H7 (cell line): ENCODE results near the gene NVL. TPM values are rescaled to one million over a fixed set of nuclear protein-coding genes. Genes with fewer than 3 reads are reported as not detected.
A peak's percentile ranks its signal among the peaks of the same experiment; 100 is the strongest.
"Not testable (repeated sequence)": the region's sequence is repeated elsewhere in the genome, so short reads cannot be mapped to it uniquely, and the experiment has no call there.

Experiments
- DNase-seq: peaks from one replicate; pipeline ENCODE4 v3.0.0; 2012
- H3K27me3 ChIP-seq: 2 replicates; pipeline ENCODE4 v1.6.0; 2011; ENCODE audit warnings: mild to moderate bottlenecking, low read length; ENCODE audit not compliant: control insufficient read depth, insufficient read depth
- H3K36me3 ChIP-seq: replicated peaks from 2 replicates; pipeline ENCODE4 v1.5.1; 2011; ENCODE audit warnings: low read length; ENCODE audit not compliant: control insufficient read depth, insufficient read depth
- H3K4me3 ChIP-seq: 2 replicates; pipeline ENCODE4 v1.5.1; 2011; ENCODE audit warnings: low read depth, mild to moderate bottlenecking, control low read depth, low read length, moderate library complexity; ENCODE audit not compliant: insufficient read depth
- total RNA-seq: library from RNA; depleted of rRNA; stranded (reverse); fragments of >200 nt; shearing (Covaris generic); gene quantifications from 2 replicates; pipeline ENCODE4 v1.2.3, GENCODE V29; 2014

The NVL gene
- total RNA-seq, 1 experiment from 2014 or later = 49.3 TPM

DNA sequence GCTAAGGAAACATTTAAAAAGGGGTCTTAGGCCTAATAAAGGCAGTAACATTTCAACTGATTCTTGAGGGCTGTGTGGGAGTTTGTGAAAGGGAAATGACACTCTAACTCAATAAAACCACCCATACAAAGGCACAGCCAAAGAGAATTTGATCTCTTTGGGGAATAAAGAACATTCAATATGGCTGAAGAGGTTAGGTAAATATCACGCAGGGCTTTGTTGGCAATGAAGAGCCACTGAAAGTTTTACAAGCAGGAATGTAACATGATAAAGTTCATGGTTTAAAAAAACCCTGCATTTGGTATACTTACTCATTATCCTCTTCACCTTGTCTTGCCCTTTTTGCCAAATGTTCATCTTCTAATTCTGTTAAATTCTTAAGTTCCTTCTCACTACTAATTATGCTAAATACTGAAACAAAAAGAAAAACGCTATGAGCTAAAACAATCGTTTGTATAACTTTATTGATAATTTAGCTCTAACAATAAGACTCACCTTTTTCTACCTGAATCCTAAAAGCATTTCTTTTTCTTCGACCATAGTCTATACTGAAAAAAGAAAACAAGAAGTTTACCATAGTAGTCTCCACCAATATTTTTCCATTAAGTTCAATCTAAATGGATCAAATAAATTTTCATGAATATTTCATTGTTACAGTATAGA, 12.5 kb downstream of the NVL start:
- Histone ChIP-seq H3K36me3 (no peaks in the 10 kb centered on the region; the same call in none of the 2 replicates), H3K27me3 (no peaks in the 10 kb centered on the region), H3K4me3 (no peak overlapping the region)
- DNase-seq = no peak

DNA sequence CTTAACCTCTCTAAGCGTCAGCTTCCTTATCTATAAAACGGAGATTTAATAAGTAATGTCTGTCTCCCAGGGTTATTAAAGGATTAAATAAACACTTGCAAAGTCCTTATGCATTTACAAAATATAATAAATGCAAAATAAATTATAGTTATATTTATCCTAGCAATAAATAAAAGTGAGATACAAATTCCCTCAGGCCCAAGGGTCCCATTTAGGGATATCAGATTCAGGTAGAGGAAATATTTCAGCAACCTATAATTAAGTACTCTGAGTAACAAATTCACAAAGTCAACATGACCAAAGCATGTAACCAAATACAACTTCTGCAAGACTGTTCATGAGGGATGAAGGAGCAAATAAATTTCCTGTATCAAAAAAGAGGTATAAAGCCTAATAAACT, 17.9 kb downstream of the NVL start:
- Histone ChIP-seq H3K27me3 (no peaks in the 10 kb centered on the region), H3K36me3 (peaks cover 5% of the 10 kb centered on the region), H3K4me3 (no peak overlapping the region)
- DNase-seq = no peak

- not testable (repeated sequence) for DNase-seq, H3K4me3 ChIP-seq, H3K27me3 ChIP-seq, H3K36me3 ChIP-seq
Observed at GRCh38 chr1:224311503-224311902, 18.5 kb downstream of the NVL start.

DNA sequence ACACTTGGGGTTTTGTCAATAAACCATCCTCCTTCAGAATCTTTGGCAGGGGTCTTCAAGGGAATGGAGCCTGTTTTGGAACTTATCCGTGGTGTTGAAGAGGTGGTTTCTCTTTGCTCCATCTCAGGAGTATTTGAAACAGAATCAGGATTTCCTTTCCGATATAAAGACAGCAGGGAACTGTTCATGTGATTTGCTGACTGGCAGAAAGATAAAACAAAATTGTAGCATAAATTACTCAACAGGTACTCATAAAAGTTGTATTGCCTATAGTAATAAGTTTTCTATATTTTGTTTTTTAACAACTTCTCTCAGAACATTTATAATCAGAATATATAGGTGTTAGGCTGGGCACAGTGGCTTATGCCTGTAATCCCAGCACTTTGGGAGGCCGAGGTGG, 21.9 kb downstream of the NVL start:
- Histone ChIP-seq H3K4me3 (no peak overlapping the region), H3K36me3 (peaks cover 16% of the 10 kb centered on the region), H3K27me3 (no peaks in the 10 kb centered on the region)
- no peak for DNase-seq

DNA sequence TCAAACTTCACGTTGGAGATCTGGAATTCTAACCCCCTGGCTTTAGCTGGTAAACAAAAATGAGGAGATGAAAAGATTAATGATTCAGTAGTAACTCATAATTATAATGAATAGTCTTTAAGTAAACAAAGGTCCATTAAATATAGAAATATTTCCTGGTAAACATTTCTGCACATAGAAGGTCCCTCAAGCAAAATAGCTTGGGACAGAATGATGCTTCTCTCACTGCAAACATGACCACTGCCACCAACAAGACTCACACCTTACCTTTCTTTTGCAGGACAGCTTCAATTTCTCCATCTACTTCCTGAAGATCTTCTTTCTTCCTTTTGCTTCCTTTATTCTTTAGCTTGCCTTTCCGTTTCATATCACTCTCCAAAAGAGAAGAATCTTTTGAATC, 25.2 kb downstream of the NVL start:
- H3K27me3 ChIP-seq = no peaks in the 10 kb centered on the region
- H3K36me3 ChIP-seq = peaks cover 22% of the 10 kb centered on the region
- no peak for DNase-seq
- no peak overlapping the region for H3K4me3 ChIP-seq

DNA sequence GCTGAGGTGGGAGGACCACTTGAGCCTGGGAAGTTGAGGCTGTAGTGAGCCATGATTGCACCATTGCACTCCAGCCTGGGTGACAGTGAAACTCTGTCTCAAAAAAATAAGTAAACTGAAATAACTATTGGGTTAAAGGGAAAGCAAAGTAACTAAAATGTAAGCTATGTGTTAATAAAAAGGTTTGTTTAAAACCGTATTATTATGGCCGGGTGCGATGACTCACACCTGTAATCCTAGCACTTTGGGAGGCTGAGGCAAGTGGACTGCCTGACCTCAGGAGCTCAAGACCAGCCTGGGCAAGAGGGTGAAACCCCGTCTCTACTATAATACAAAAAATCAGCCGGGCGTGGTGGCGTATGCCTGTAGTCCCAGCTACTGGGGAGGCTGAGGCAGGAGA, 27.0 kb downstream of the NVL start:
- H3K4me3 ChIP-seq = no peak overlapping the region
- no peaks in the 10 kb centered on the region for H3K27me3 ChIP-seq
- DNase-seq = no peak
- H3K36me3 ChIP-seq = peaks cover 22% of the 10 kb centered on the region

GRCh38 chr1:224301391-224301790, 28.6 kb downstream of the NVL start:
- peaks cover 19% of the 10 kb centered on the region for H3K36me3 ChIP-seq
- H3K4me3 ChIP-seq = no peak overlapping the region
- no peaks in the 10 kb centered on the region for H3K27me3 ChIP-seq
- no peak for DNase-seq

GRCh38 chr1:224300346-224300745, 29.6 kb downstream of the NVL start:
- DNase-seq = no peak
- H3K36me3 ChIP-seq = peaks cover 23% of the 10 kb centered on the region
- no peaks in the 10 kb centered on the region for H3K27me3 ChIP-seq

GRCh38 chr1:224298346-224299330, 31.3 kb downstream of the NVL start:
- Histone ChIP-seq H3K27me3 (no peaks in the 10 kb centered on the region), H3K4me3 (no peak overlapping the region), H3K36me3 (peaks cover 23% of the 10 kb centered on the region)
- no peak for DNase-seq

More at GRCh38 chr1:224300346-224300745, 29.6 kb downstream of the NVL start:
- no peak overlapping the region for H3K4me3 ChIP-seq

DNA sequence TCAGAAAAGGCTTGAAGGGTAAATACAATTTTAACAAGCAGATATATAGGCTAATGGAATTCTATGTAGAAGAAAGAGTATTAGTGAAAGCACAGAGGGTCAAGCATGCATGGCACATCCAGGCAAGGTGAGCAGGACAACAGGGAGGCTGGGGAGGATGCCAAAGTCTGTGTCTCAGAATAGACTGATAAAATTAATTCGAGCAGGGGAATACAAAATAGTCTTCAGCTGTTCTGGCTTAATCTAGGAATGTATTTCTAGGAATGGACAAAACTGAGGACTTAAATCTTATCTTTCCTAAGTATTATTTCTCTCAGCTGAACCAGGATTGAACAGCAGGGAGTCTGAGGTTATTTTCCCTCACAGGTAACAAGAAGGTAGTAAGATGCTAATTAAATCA, 35.2 kb downstream of the NVL start:
- no peak for DNase-seq
- H3K36me3 ChIP-seq = peaks cover 16% of the 10 kb centered on the region
- H3K27me3 ChIP-seq = no peaks in the 10 kb centered on the region
- H3K4me3 ChIP-seq = no peak overlapping the region

GRCh38 chr1:224292419-224292818, 37.6 kb downstream of the NVL start:
- Histone ChIP-seq H3K27me3 (no peaks in the 10 kb centered on the region), H3K36me3 (peaks cover 14% of the 10 kb centered on the region), H3K4me3 (no peak overlapping the region)
- DNase-seq = no peak

GRCh38 chr1:224289396-224289795, 40.6 kb downstream of the NVL start:
- DNase-seq = peak; percentile 17
- Histone ChIP-seq H3K27me3 (no peaks in the 10 kb centered on the region), H3K36me3 (peaks cover 5% of the 10 kb centered on the region), H3K4me3 (no peak overlapping the region)

DNA sequence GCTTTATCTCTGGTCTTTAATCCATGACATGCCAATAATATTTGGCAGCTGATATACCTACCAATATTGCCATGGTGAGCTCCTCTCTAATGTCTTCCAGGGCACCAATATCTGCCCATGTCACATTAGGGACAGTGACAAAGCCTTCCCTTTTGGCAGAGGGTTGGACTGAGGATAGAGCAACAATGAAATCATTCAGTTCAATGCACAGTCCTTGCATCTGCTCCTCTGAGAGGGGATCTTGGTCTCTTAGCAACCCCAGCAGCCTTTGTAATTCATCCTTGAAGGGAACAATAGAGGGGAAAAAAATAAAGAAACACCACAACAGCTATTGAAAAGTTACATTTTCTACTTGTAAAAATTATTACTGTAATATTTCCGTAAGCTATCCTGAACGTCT, 42.3 kb downstream of the NVL start:
- Histone ChIP-seq H3K36me3 (no peaks in the 10 kb centered on the region; the same call in none of the 2 replicates), H3K4me3 (no peak overlapping the region), H3K27me3 (no peaks in the 10 kb centered on the region)
- peak; percentile 80 for DNase-seq

- DNase-seq = no peak
- H3K27me3 ChIP-seq = no peaks in the 10 kb centered on the region
- H3K36me3 ChIP-seq = peaks cover 1% of the 10 kb centered on the region
- H3K4me3 ChIP-seq = no peak overlapping the region
Observed at GRCh38 chr1:224282140-224282539, 47.8 kb downstream of the NVL start.
